ENCODE data around the gene TMEM39A. TPM values are rescaled to one million over a fixed set of nuclear protein-coding genes. Genes with fewer than 3 reads are reported as not detected.

TMEM39A gene
- total RNA-seq, 1 experiment from 2014 or later = 46.8 TPM

DNA sequence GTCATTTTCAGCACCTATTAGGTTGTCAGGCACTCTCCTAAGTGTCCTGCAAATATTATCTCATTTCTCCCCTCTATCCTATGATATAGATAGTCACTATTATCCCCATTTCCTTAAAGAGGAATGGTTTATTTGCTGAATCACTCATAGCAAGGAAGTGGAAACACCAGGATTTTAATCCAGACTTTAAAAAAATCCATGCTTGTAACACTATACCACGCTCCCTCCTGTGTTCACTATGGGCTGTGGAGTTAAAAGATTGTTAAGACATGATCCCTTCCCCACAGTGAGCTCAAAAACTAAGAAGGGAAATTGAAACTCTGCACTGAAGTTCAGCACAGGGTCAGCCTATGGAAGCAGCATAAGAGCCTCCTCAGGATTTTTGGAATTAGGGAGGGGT lies 60.2 kb downstream of the TMEM39A start:
- no peaks in the 10 kb centered on the region for H3K9me2 ChIP-seq (ENCODE audit: insufficient read depth)
- no peak overlapping the region for H3K4me2 ChIP-seq
- H3K79me2 ChIP-seq (ENCODE audit: low read depth) = no peaks in the 10 kb centered on the region
- no peaks in the 10 kb centered on the region for H3K27me3 ChIP-seq (ENCODE audit: insufficient read depth, low read depth)
- no TSS peak for BruUV-seq (replicated peaks)
- POLR2A ChIA-PET (ENCODE audit: unreplicated experiment) = no interaction called here
- CTCF ChIA-PET = no interaction called here
- no peaks in the 10 kb centered on the region for H3K4me1 ChIP-seq (replicated peaks; ENCODE audit: insufficient read depth)
- no peak for DNase-seq
- H3K27ac ChIP-seq = no peak overlapping the region
- H3K4me3 ChIP-seq = no peak overlapping the region
- TF ChIP-seq, protein P1, sequence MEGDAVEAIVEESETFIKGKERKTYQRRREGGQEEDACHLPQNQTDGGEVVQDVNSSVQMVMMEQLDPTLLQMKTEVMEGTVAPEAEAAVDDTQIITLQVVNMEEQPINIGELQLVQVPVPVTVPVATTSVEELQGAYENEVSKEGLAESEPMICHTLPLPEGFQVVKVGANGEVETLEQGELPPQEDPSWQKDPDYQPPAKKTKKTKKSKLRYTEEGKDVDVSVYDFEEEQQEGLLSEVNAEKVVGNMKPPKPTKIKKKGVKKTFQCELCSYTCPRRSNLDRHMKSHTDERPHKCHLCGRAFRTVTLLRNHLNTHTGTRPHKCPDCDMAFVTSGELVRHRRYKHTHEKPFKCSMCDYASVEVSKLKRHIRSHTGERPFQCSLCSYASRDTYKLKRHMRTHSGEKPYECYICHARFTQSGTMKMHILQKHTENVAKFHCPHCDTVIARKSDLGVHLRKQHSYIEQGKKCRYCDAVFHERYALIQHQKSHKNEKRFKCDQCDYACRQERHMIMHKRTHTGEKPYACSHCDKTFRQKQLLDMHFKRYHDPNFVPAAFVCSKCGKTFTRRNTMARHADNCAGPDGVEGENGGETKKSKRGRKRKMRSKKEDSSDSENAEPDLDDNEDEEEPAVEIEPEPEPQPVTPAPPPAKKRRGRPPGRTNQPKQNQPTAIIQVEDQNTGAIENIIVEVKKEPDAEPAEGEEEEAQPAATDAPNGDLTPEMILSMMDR (conservative IDR thresholded peaks at IDR 0.05) = no peak
- no peak for TF ChIP-seq EZH2 (IDR thresholded peaks at IDR 0.05; ENCODE audit: low read depth)
- no peaks in the 10 kb centered on the region for H3F3A ChIP-seq (ENCODE audit: insufficient read depth, low read depth)
- H2AFZ ChIP-seq = no peak overlapping the region
- no peaks in the 10 kb centered on the region for H3K36me3 ChIP-seq (ENCODE audit: low read depth)
- no peaks in the 10 kb centered on the region for H3K9me3 ChIP-seq (ENCODE audit: insufficient read depth, low read depth)
- intact Hi-C loops (cut with micrococcal nuclease; ENCODE audit: unreplicated experiment) = no loop called here
- H4K20me1 ChIP-seq (ENCODE audit: insufficient read depth) = no peaks in the 10 kb centered on the region

- H4K20me1 ChIP-seq (ENCODE audit: insufficient read depth) = no peaks in the 10 kb centered on the region
- H3K4me3 ChIP-seq = no peak overlapping the region
- TF ChIP-seq EZH2 (IDR thresholded peaks at IDR 0.05; ENCODE audit: low read depth) = no peak
- TF ChIP-seq, protein P1 (conservative IDR thresholded peaks at IDR 0.05) = no peak
- H3K9me3 ChIP-seq (ENCODE audit: insufficient read depth, low read depth) = no peaks in the 10 kb centered on the region
- no peaks in the 10 kb centered on the region for H3K27me3 ChIP-seq (ENCODE audit: insufficient read depth, low read depth)
- no peak overlapping the region for H2AFZ ChIP-seq
- intact Hi-C loops (cut with micrococcal nuclease; ENCODE audit: unreplicated experiment) = no loop called here
- no peak overlapping the region for H3K4me2 ChIP-seq
- no peaks in the 10 kb centered on the region for H3K36me3 ChIP-seq (ENCODE audit: low read depth)
- no peak overlapping the region for H3K27ac ChIP-seq
- no peak for DNase-seq
- ChIA-PET CTCF (no interaction called here), POLR2A (ENCODE audit: unreplicated experiment) (no interaction called here)
- no peaks in the 10 kb centered on the region for H3K4me1 ChIP-seq (replicated peaks; ENCODE audit: insufficient read depth)
- H3K9me2 ChIP-seq (ENCODE audit: insufficient read depth) = no peaks in the 10 kb centered on the region
- no peaks in the 10 kb centered on the region for H3K79me2 ChIP-seq (ENCODE audit: low read depth)
- no TSS peak for BruUV-seq (replicated peaks)
- no peaks in the 10 kb centered on the region for H3F3A ChIP-seq (ENCODE audit: insufficient read depth, low read depth)
Observed at GRCh38 chr3:119402791-119403190, 60.6 kb downstream of the TMEM39A start.

- Histone ChIP-seq H2AFZ (no peak overlapping the region), H3F3A (ENCODE audit: insufficient read depth, low read depth) (no peaks in the 10 kb centered on the region), H3K4me1 (replicated peaks; ENCODE audit: insufficient read depth) (no peaks in the 10 kb centered on the region), H3K9me3 (ENCODE audit: insufficient read depth, low read depth) (no peaks in the 10 kb centered on the region), H3K4me3 (no peak overlapping the region), H3K27ac (no peak overlapping the region), H3K27me3 (ENCODE audit: insufficient read depth, low read depth) (no peaks in the 10 kb centered on the region), H3K36me3 (ENCODE audit: low read depth) (no peaks in the 10 kb centered on the region), H3K4me2 (no peak overlapping the region), H3K9me2 (ENCODE audit: insufficient read depth) (no peaks in the 10 kb centered on the region), H4K20me1 (ENCODE audit: insufficient read depth) (no peaks in the 10 kb centered on the region), H3K79me2 (ENCODE audit: low read depth) (no peaks in the 10 kb centered on the region)
- POLR2A ChIA-PET (ENCODE audit: unreplicated experiment) = no interaction called here
- intact Hi-C loops (cut with micrococcal nuclease; ENCODE audit: unreplicated experiment) = no loop called here
- DNase-seq = no peak
- no TSS peak for BruUV-seq (replicated peaks)
- CTCF ChIA-PET = no interaction called here
- TF ChIP-seq EZH2 (IDR thresholded peaks at IDR 0.05; ENCODE audit: low read depth) = no peak
- TF ChIP-seq, protein P1 (conservative IDR thresholded peaks at IDR 0.05) = no peak
Observed at GRCh38 chr3:119401503-119402440, 61.6 kb downstream of the TMEM39A start.

All from PC-9 (cell line).